SJSA1 (cell line): Measurements from ENCODE around the gene C14orf119. TPM values are rescaled to one million over a fixed set of nuclear protein-coding genes. Genes with fewer than 3 reads are reported as not detected.

ENCODE experiments used
- DNase-seq, 2 experiments: peaks; one replicate each; pipeline ENCODE4 v3.0.0-alpha.2; 2015 to 2020; ENCODE audit warnings: low spot score in 2 of 2, low read depth in 1 of 2
- H3K27ac ChIP-seq: fragments of 250-450 bp; sonication (Bioruptor Pico); 2 replicates; pipeline ENCODE4 v1.5.1; 2020; ENCODE audit warnings: mild to moderate bottlenecking, moderate library complexity
- H3K27me3 ChIP-seq: fragments of 250-450 bp; sonication (Bioruptor Pico); replicated peaks from 2 replicates; pipeline ENCODE4 v1.5.1; 2020; ENCODE audit warnings: mild to moderate bottlenecking, moderate library complexity
- H3K36me3 ChIP-seq: fragments of 250-450 bp; sonication (Bioruptor Pico); 2 replicates; pipeline ENCODE4 v1.5.1; 2020; ENCODE audit warnings: mild to moderate bottlenecking
- H3K4me1 ChIP-seq: fragments of 250-450 bp; sonication (Bioruptor Pico); replicated peaks from 2 replicates; pipeline ENCODE4 v1.6.1; 2021; ENCODE audit warnings: mild to moderate bottlenecking
- H3K4me3 ChIP-seq: fragments of 250-450 bp; sonication (Bioruptor Pico); 2 replicates; pipeline ENCODE4 v1.5.1; 2020; ENCODE audit warnings: mild to moderate bottlenecking
- H3K9me3 ChIP-seq: fragments of 250-450 bp; sonication (Bioruptor Pico); replicated peaks from 2 replicates; pipeline ENCODE4 v1.5.1; 2020; ENCODE audit warnings: mild to moderate bottlenecking
- total RNA-seq: library from RNA; depleted of rRNA; stranded (reverse); fragments of >200 nt; shearing (Covaris generic); gene quantifications from 2 replicates; pipeline ENCODE4 v1.2.3, GENCODE V29; 2014; rRNA removed

Gene C14orf119
- total RNA-seq, 1 experiment from 2014 or later = 33.1 TPM

GRCh38 chr14:23142826-23143225 lies 47.5 kb downstream of the C14orf119 start:
- Histone ChIP-seq H3K27me3 (no peaks in the 10 kb centered on the region), H3K4me3 (no peak overlapping the region), H3K9me3 (no peaks in the 10 kb centered on the region), H3K4me1 (no peaks in the 10 kb centered on the region), H3K27ac (no peak overlapping the region), H3K36me3 (no peaks in the 10 kb centered on the region)
- no peak for DNase-seq

- no peaks in the 10 kb centered on the region for H3K9me3 ChIP-seq
- no peaks in the 10 kb centered on the region for H3K36me3 ChIP-seq
- DNase-seq = no peak
- no peak overlapping the region for H3K27ac ChIP-seq
- no peaks in the 10 kb centered on the region for H3K4me1 ChIP-seq
- no peak overlapping the region for H3K4me3 ChIP-seq
- H3K27me3 ChIP-seq = no peaks in the 10 kb centered on the region
Measured at GRCh38 chr14:23143911-23144310, 48.6 kb downstream of the C14orf119 start.

GRCh38 chr14:23145794-23146350 lies 50.6 kb downstream of the C14orf119 start:
- no peak overlapping the region for H3K27ac ChIP-seq
- H3K9me3 ChIP-seq = no peaks in the 10 kb centered on the region
- no peaks in the 10 kb centered on the region for H3K4me1 ChIP-seq
- no peak for DNase-seq
- no peak overlapping the region for H3K4me3 ChIP-seq
- H3K27me3 ChIP-seq = no peaks in the 10 kb centered on the region
- no peaks in the 10 kb centered on the region for H3K36me3 ChIP-seq

GRCh38 chr14:23146351-23146910 lies 51.1 kb downstream of the C14orf119 start:
- H3K4me1 ChIP-seq = no peaks in the 10 kb centered on the region
- DNase-seq = no peak
- H3K4me3 ChIP-seq = no peak overlapping the region
- H3K36me3 ChIP-seq = no peaks in the 10 kb centered on the region
- H3K27me3 ChIP-seq = no peaks in the 10 kb centered on the region
- no peak overlapping the region for H3K27ac ChIP-seq
- H3K9me3 ChIP-seq = no peaks in the 10 kb centered on the region

- Histone ChIP-seq H3K9me3 (no peaks in the 10 kb centered on the region), H3K4me1 (no peaks in the 10 kb centered on the region), H3K4me3 (no peak overlapping the region), H3K27ac (no peak overlapping the region), H3K27me3 (no peaks in the 10 kb centered on the region), H3K36me3 (no peaks in the 10 kb centered on the region)
- no peak for DNase-seq
Measured at GRCh38 chr14:23146980-23147379, 51.7 kb downstream of the C14orf119 start.

- Histone ChIP-seq H3K9me3 (no peaks in the 10 kb centered on the region), H3K27me3 (no peaks in the 10 kb centered on the region), H3K36me3 (no peaks in the 10 kb centered on the region), H3K27ac (no peak overlapping the region), H3K4me1 (no peaks in the 10 kb centered on the region), H3K4me3 (no peak overlapping the region)
- no peak for DNase-seq
Measured at GRCh38 chr14:23147676-23148075, 52.4 kb downstream of the C14orf119 start.

- Histone ChIP-seq H3K4me3 (no peak overlapping the region), H3K9me3 (no peaks in the 10 kb centered on the region), H3K27ac (no peak overlapping the region), H3K4me1 (no peaks in the 10 kb centered on the region), H3K27me3 (no peaks in the 10 kb centered on the region), H3K36me3 (no peaks in the 10 kb centered on the region)
- no peak for DNase-seq
Measured at GRCh38 chr14:23148591-23149249, 53.4 kb downstream of the C14orf119 start.

- H3K4me1 ChIP-seq = no peaks in the 10 kb centered on the region
- H3K27me3 ChIP-seq = no peaks in the 10 kb centered on the region
- no peaks in the 10 kb centered on the region for H3K36me3 ChIP-seq
- no peaks in the 10 kb centered on the region for H3K9me3 ChIP-seq
- no peak overlapping the region for H3K27ac ChIP-seq
- DNase-seq = no peak
- no peak overlapping the region for H3K4me3 ChIP-seq
Measured at GRCh38 chr14:23149745-23150144, 54.4 kb downstream of the C14orf119 start.

Other genes with a start within 250 kb of the C14orf119 start
- gene LRP10, start 223.8 kb upstream of the C14orf119 start, total RNA-seq = 37.4 and 41.4 TPM in 2 replicates
- 0.05 TPM in 1 of 2 replicates, not detected in the other for gene REM2, start 212.3 kb upstream of the C14orf119 start, total RNA-seq
- 67.8 and 86.9 TPM in 2 replicates for gene RBM23, start 176.4 kb upstream of the C14orf119 start, total RNA-seq
- gene PRMT5, start 166.1 kb upstream of the C14orf119 start, total RNA-seq = 43.9 and 67.8 TPM in 2 replicates
- 37.3 and 39.5 TPM in 2 replicates for gene HAUS4, start 138.4 kb upstream of the C14orf119 start, total RNA-seq
- gene AJUBA, start 113.0 kb upstream of the C14orf119 start, total RNA-seq = 116 and 125 TPM in 2 replicates
- 3.2 and 6.5 TPM in 2 replicates for gene C14orf93, start 85.4 kb upstream of the C14orf119 start, total RNA-seq
- gene PSMB5, start 60.6 kb upstream of the C14orf119 start, total RNA-seq = 226 and 255 TPM in 2 replicates
- not detected in 2 replicates for gene PSMB11, start 53.3 kb upstream of the C14orf119 start, total RNA-seq
- 4.8 and 9.1 TPM in 2 replicates for gene CDH24, start 38.0 kb upstream of the C14orf119 start, total RNA-seq
- gene ACIN1, start 369 bp upstream of the C14orf119 start, total RNA-seq = 34.1 and 68.2 TPM in 2 replicates
- gene CIROP, start 9.5 kb downstream of the C14orf119 start, total RNA-seq = not detected in 2 replicates
- not detected in 2 replicates for gene CEBPE, start 23.8 kb downstream of the C14orf119 start, total RNA-seq
- gene SLC7A8, start 88.2 kb downstream of the C14orf119 start, total RNA-seq = 0.45 TPM in 1 of 2 replicates, not detected in the other
- gene RNF212B, start 142.4 kb downstream of the C14orf119 start, total RNA-seq = not detected in 2 replicates
- gene HOMEZ, start 190.6 kb downstream of the C14orf119 start, total RNA-seq = 4.9 and 6.1 TPM in 2 replicates
- 1.2 and 2.1 TPM in 2 replicates for gene PPP1R3E, start 207.4 kb downstream of the C14orf119 start, total RNA-seq
- gene BCL2L2, start 211.3 kb downstream of the C14orf119 start, total RNA-seq = 17.4 and 18.0 TPM in 2 replicates
- gene PABPN1, start 226.0 kb downstream of the C14orf119 start, total RNA-seq = 76.2 and 93.4 TPM in 2 replicates